HG02571 (cell line): ENCODE measurements around the gene RNF43.
"Not testable (repeated sequence)": the region's sequence is repeated elsewhere in the genome, so short reads cannot be mapped to it uniquely, and the experiment has no call there.

ENCODE experiments used
- ATAC-seq: cut with Tn5 transposase; IDR thresholded peaks from one replicate; pipeline ENCODE4 v1.9.1; 2021; ENCODE audit warnings: mild to moderate bottlenecking, moderate library complexity; ENCODE audit not compliant: unreplicated experiment

Gene RNF43

DNA sequence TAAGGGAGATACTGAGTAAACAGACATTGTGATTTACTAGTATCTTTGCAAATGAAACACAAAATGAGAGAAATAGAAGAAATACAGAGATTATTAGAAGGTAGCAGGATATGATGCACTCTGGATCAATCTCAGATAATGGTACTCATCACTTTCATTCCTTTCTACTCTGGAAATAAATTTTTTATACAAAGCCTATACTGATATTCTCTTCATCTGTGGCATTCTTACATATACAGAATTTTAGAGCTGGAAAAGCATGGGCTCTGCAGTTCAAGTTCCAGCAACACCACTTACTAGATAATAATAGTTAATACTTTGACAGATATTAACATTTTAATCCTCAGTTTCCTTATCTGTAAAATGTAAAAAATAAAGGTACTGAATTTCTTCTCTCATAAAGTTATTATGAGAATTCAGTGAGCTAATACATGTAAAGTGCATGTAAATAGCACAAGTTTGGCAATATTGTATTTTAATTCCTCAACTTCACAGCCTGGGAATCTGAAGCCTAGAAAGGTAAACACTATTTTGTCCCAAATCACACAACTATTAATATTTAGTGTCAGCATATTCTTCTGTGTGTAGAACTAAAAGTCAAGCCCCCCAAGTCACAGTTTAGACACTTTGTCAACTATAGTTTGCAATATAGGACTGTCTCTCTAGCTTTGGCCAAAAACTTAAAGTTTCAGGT is 6.5 kb downstream of the RNF43 start:
- no peak for ATAC-seq

DNA sequence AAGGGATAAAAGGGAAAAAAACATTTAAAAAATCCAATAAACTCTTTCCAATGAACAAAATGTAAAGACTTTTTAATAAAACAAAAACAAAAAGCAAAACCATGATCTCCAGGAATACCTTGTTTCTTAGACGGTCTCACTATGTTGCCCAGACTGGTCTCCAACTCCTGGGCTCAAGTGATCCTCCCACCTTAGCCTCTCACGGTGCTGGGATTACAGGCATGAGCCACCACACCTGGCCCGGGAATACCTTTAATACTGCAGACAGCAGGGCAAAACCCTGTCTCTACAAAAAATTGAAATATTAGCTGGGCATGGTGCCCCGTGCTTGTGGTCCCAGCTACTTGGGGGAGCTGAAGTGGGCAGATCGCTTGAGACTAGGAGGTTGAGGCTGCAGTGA is 7.9 kb downstream of the RNF43 start:
- no peak for ATAC-seq

- ATAC-seq = no peak
Observed at GRCh38 chr17:58403311-58403710, 14.0 kb downstream of the RNF43 start.

DNA sequence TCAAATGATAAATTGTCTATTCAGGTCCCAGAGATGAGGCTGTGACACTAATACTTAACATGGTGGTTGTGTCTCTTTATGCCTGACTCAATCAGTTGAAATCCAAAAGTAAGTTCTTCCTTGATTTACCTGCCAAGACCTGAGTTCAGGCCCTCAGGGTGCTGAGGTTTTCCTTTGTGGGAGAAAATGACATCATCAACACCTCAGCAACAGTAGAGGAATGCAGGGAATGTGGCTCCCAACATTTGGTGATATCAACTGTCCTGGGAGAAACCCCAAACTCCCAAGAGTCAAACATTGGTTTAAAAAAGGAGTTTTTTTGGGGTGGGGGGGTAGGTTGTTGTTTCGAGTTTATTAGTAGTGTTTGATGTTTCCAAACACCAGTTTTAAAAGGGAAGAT is 14.7 kb downstream of the RNF43 start:
- no peak for ATAC-seq

DNA sequence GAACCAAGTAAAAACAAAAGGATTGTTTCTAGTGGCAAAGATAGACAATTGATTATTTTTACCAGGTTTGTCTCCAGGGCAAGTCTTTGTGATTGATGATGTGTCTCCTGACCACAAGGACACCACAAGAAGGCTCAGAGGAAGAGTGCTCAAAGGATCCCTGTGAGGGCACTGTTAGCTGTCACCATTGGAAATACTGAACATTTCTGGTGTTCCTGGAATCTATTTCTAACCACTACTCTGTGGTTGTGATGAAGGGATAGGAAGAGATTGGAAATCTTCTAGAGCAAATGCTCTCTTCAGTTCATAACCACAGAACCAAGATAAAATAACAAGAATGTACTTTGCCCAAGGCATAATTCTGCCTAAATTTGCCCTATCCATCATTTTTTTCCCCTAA is 15.3 kb downstream of the RNF43 start:
- ATAC-seq = no peak

DNA sequence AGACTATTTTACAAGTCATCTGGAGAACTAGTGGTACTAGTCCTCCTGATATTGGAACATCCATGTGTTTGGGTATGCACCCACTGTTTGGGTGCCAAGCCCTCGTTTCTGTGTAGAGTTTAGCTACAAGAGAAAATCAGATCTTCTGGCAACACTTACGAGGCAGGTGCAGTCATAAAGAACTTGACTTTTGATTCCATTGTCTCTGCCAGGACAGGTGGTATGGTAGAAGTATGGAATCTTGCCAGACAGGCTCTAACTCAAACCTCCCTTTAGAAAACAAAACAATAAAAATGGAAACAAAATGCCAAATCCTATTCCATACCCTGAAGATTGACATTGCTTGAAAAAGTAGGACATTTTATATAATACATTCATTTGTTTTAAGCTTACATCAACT is 16.0 kb downstream of the RNF43 start:
- ATAC-seq = no peak

DNA sequence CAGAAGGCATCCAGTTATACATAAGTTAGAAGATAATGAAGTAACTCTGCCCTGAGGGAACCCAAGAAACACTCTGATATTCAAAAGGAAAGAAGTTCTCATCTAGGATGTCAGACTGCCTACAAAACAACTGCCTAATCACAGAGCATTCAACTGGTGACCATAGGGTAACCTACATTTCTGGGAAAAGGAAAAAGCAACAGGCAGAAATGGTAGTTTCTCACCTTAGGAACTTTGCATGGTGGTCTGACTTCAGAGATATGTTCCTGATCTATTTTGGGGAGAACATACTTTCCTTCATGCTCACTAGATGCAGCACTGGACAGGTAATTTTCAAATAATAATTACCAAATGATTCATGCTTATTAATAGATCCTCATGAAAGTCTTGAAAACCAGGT is 16.5 kb downstream of the RNF43 start:
- ATAC-seq = no peak

DNA sequence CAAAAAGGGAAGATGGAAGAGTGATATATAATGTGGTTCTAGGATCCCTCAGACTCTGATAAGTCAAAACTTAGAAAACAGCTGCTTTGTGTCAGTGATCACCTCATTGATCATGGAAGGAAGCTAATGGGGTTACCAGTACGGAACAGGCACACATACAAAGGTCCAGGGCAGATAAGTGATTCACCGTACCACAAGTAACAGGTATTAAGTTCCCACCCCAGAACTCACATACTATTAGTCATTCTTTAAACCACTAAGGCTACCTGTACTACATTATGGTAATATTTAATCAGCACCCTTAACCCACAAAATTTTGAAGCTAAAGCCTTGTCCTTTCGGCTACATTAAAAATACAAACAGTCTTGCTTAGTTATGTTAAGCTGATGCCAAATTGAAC is 17.4 kb downstream of the RNF43 start:
- no peak for ATAC-seq

DNA sequence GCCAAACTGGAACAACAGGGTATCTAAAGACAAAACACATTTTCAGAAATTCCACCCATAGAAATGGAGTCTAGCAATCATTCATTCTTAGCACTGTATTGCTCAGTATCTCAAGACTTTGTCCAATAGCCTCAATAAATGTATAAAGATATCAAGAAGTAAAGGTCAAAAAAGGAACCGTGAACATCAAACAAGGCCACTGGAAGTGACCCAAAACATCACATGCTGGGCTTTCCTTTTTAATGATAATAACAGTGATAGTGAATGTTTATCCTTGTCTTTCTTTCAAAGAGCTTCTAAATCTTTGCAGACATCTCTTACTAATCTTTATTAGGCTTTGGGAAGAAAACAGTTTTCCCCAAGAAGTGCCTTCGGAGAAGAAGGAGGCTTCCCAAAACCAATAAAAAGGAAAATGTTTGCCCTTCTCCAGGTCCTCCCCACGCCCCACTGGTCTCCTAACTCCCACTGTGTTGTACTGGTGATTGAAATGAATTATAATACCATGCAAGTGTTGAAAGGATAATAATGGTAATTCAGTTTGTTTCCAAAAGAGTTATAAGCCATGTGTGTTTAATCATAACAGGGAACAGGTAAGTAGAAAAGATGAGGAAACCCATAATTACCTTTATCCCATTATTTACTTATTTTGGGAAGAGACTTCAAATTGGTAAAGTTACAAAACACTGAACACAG is 18.6 kb downstream of the RNF43 start:
- no peak for ATAC-seq

DNA sequence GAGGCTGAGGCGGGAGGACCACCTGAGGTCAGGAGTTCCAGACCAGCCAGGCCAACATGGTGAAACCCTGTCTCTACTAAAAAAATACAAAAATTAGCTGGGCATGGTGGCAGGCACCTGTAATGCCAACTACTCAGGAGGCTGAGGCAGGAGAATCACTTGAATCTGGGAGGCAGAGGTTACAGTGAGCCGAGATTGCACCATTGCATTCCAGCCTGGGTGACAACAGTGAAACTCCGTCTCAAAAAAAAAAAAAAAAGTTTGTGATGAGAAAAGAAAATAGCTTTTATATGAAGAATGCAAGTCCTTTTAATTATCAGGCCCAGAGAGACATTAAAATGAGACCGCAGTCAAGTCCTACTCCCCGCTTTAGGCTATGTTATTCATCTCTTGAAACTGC is 19.9 kb downstream of the RNF43 start:
- not testable (repeated sequence) for ATAC-seq

- ATAC-seq = no peak
Observed at GRCh38 chr17:58396173-58396572, 21.2 kb downstream of the RNF43 start.

DNA sequence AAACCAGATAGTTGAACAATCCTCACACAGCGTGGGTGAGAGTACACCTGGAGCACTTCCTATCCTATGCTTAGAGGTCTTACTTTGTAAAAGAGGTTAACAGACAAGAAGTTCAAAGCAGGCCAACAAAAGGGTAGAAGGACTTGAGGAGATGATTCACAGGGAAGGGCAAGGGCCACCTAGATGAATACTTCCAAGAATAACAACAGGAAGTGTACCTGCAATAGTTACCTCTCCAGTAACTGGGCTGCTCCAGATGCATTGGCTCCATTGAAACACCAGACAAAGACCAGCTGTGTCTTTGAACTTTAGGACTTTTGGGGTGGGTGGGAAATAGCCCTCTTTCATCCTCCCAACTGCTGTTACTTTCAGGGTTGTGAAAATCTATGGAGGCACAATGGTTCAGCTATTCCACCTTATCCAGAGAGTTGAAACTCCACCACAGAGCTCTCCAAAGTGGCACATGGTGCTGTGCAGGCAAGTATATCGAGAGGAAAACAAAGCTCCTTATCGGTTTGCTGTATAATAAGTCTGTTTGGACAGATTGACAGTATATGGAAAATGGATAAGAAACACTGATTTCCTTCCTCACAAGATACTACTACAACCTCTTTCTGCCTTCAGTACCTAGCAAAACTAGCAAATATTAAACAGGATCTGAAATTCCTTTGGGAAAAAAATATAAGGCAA is 22.7 kb downstream of the RNF43 start:
- ATAC-seq = no peak

- no peak for ATAC-seq
Observed at GRCh38 chr17:58391302-58391984, 25.9 kb downstream of the RNF43 start.

DNA sequence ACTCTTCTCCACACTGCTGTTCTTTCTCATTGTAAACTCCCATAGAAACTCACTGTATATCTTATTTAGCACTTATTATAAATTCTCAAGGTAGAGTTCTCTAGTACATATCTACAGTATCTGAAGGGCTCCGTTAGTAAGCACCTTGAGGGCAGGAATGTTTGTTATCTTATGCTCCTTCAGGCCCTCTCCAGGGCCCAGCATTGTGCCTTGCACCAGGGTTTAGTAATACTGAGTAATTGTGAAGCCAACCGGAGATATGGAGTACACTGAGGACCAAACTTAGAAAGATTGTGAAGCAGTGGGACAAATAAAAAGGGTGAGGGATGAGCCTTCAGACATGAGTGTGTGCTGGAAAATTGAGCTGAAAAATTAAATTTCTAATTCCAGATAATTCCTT is 26.4 kb downstream of the RNF43 start:
- ATAC-seq = no peak

GRCh38 chr17:58388302-58389190 is 28.8 kb downstream of the RNF43 start:
- ATAC-seq = no peak

DNA sequence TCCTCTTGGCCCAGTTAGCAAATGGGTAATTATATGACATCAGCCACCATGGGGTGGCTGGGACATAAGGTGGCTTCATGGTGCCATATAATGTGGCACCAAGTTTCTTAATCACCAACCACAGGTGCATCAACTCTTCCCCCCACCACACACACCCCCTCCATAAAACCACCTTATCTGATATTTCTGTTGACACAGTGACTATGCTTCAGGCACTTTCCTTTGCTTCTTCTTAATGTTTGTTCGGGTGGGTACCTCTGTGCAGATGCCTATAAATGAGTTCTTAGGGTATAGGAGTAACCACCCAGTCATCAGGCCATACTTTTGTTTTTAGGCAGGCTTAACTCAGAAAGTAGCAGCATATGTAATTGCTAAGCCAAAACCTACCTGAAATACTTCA is 29.5 kb downstream of the RNF43 start:
- ATAC-seq = no peak

DNA sequence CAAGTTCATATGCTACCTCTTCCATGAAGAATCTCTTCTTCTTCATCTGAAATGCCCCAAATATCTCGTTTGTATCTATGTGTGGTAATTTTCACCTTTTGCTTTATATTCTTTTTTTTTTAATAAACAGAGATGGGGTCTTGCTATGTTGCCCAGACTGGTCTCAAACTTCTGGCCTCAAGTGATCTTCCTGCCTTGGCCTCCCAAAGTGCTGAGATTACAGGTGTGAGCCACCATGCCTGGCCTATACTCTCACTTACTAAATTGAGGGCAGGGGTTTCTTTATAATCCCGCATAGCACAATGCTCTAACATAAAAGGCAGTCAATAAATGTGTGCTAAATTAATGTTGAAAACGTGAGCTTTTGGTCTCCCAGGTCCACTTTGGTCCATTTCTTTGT is 30.6 kb downstream of the RNF43 start:
- no peak for ATAC-seq

GRCh38 chr17:58385359-58385899 is 31.9 kb downstream of the RNF43 start:
- ATAC-seq = no peak

DNA sequence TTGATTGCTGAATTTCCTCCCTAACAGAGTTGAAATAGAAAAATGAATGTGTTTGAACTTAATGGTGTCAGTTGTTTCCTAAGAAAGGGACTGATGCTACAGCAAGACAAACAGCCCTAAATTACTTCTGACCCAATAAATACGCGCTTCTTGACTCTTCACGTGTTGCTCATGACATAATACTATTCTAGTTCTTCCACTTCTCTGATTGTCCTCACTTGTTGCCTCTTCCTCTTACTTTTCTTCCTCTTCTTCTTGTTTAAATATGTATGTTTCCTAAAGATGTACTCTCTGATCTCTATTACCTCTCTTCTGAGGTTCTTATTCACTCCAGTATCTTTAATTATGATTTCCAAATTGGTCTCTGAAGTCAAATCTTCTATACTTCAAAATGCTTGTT is 32.4 kb downstream of the RNF43 start:
- no peak for ATAC-seq

GRCh38 chr17:58383892-58384462 is 33.4 kb downstream of the RNF43 start:
- no peak for ATAC-seq
